Endothelial cell of umbilical vein (primary cell): ENCODE results near the gene IGF2R. TPM values are rescaled to one million over a fixed set of nuclear protein-coding genes. Genes with fewer than 3 reads are reported as not detected.

ENCODE experiments used
- BruUV-seq: library from RNA; stranded (reverse); fragments of 400-500 nt; replicated peaks from 2 replicates; lab custom pipeline; 2021; lab: Mats Ljungman, UMichigan
- CTCF ChIA-PET: fragments of 300-600, 350-600 bp; sonication (Branson Sonifier 250); formaldehyde crosslinking; loops from one replicate; lab custom pipeline; 2021; ENCODE audit warnings: antibody characterized with exemption, inconsistent platforms; lab: Charles Lee
- POLR2A ChIA-PET: fragments of 300-600, 350-600 bp; sonication (Branson Sonifier 250); formaldehyde crosslinking; loops from one replicate; lab custom pipeline; 2021; ENCODE audit warnings: antibody characterized with exemption, inconsistent platforms; lab: Charles Lee
- DNase-seq: peaks from one replicate; pipeline ENCODE4 v3.0.0-alpha.2; 2011; ENCODE audit warnings: low read depth, low spot score
- FAIRE-seq: peaks from 2 replicates; lab custom pipeline; 2011; peaks lifted over from hg19 to GRCh38; lab: Jason Lieb, UNC
- H2AFZ ChIP-seq: 2 replicates; pipeline ENCODE4 v1.6.0; 2012; ENCODE audit warnings: low read depth, low read length, control low read depth, inconsistent platforms
- H3K27ac ChIP-seq: 2 replicates; pipeline ENCODE4 v1.5.1; 2011; ENCODE audit warnings: low read depth, mild to moderate bottlenecking, control low read depth, low read length, moderate library complexity; ENCODE audit not compliant: insufficient read depth
- H3K27me3 ChIP-seq, 2 experiments: 2 replicates each; pipeline versions ENCODE4 v1.6.0 to v1.6.1; 2011; ENCODE audit warnings: low read length in 2 of 2, mixed read lengths in 1 of 2; ENCODE audit not compliant: control insufficient read depth in 2 of 2, insufficient read depth in 2 of 2
- H3K36me3 ChIP-seq, 2 experiments: 2 replicates in 1 of 2; 3 replicates in 1 of 2; pipeline ENCODE4 v1.5.1; 2011; ENCODE audit warnings: low read length in 2 of 2, mild to moderate bottlenecking in 1 of 2, moderate library complexity in 1 of 2; ENCODE audit not compliant: control insufficient read depth in 2 of 2, insufficient read depth in 2 of 2; ENCODE audit errors: extremely low read depth in 1 of 2
- H3K4me1 ChIP-seq: 3 replicates; pipeline ENCODE4 v1.5.1; 2011; ENCODE audit warnings: mild to moderate bottlenecking, low read length; ENCODE audit not compliant: control insufficient read depth, insufficient read depth; ENCODE audit errors: extremely low read depth
- H3K4me2 ChIP-seq: 2 replicates; pipeline ENCODE4 v1.6.1; 2011; ENCODE audit warnings: low read length, control low read depth, mixed read lengths; ENCODE audit not compliant: insufficient read depth
- H3K4me3 ChIP-seq, 3 experiments: fragments of 200-600 bp in 1 of 3; sonication (generic), shearing (Covaris generic) in 1 of 3; replicated peaks in 1 of 3; 2 replicates each; pipeline ENCODE4 v1.5.1; 2011 to 2016; ENCODE audit warnings: control low read depth in 3 of 3, low read length in 3 of 3, mild to moderate bottlenecking in 2 of 3, inconsistent platforms in 1 of 3, low read depth in 1 of 3, moderate library complexity in 1 of 3; ENCODE audit not compliant: insufficient read depth in 1 of 3
- H3K79me2 ChIP-seq: 2 replicates; pipeline ENCODE4 v1.6.0; 2012; ENCODE audit warnings: low read length, inconsistent platforms; ENCODE audit not compliant: control insufficient read depth, insufficient read depth
- H3K9ac ChIP-seq: replicated peaks from 2 replicates; pipeline ENCODE3; 2011; ENCODE audit warnings: low read length, control low read depth; ENCODE audit not compliant: insufficient read depth; ENCODE audit errors: extremely low read depth
- H3K9me1 ChIP-seq: replicated peaks from 3 replicates; pipeline ENCODE4 v1.6.0; 2011; ENCODE audit warnings: mild to moderate bottlenecking, low read length; ENCODE audit not compliant: control insufficient read depth, insufficient read depth; ENCODE audit errors: extremely low read depth
- H3K9me3 ChIP-seq: replicated peaks from 2 replicates; pipeline ENCODE4 v1.5.1; 2012; ENCODE audit warnings: low read length, inconsistent platforms; ENCODE audit not compliant: control insufficient read depth, insufficient read depth
- H4K20me1 ChIP-seq: replicated peaks from 2 replicates; pipeline ENCODE3; 2011; ENCODE audit warnings: mild to moderate bottlenecking, low read length; ENCODE audit not compliant: control insufficient read depth, insufficient read depth; ENCODE audit errors: extremely low read depth
- CTCF ChIP-seq, 2 donors: IDR thresholded peaks; 1 replicate in 1 of 2; 2 replicates in 1 of 2; pipeline ENCODE4 v1.5.1; 2011; ENCODE audit warnings: low read length in 2 of 2, mild to moderate bottlenecking in 2 of 2, moderate library complexity in 2 of 2, control low read depth in 1 of 2, inconsistent platforms in 1 of 2, low read depth in 1 of 2; ENCODE audit not compliant: insufficient read depth in 1 of 2; ENCODE audit errors: extremely low read depth in 1 of 2
- EZH2 ChIP-seq: IDR thresholded peaks from 2 replicates; pipeline ENCODE4 v1.6.1; 2012; ENCODE audit warnings: borderline replicate concordance, low read depth, mild to moderate bottlenecking, moderate library complexity, low read length, inconsistent platforms; ENCODE audit not compliant: severe bottlenecking
- FOS ChIP-seq: IDR thresholded peaks from 2 replicates; pipeline ENCODE4 v1.6.1; 2011; ENCODE audit warnings: mild to moderate bottlenecking, low read length, moderate library complexity, borderline replicate concordance; ENCODE audit not compliant: insufficient read depth
- GATA2 ChIP-seq: IDR thresholded peaks from 2 replicates; pipeline ENCODE4 v1.7.0; 2011; ENCODE audit warnings: low read depth, mild to moderate bottlenecking, moderate library complexity, mixed read lengths, low read length; ENCODE audit not compliant: insufficient read length, insufficient read depth
- JUN ChIP-seq: IDR thresholded peaks from 2 replicates; pipeline ENCODE4 v1.6.1; 2011; ENCODE audit warnings: borderline replicate concordance, low read depth; ENCODE audit not compliant: insufficient read length, insufficient read depth
- MYC ChIP-seq: IDR thresholded peaks from one replicate; pipeline ENCODE4 v1.6.1; 2011; ENCODE audit warnings: mild to moderate bottlenecking, low read depth, low read length
- POLR2A ChIP-seq: IDR thresholded peaks from 2 replicates; pipeline ENCODE4 v1.6.1; 2012; ENCODE audit warnings: low read depth, mild to moderate bottlenecking, control low read depth, low read length
- POLR2AphosphoS5 ChIP-seq: IDR thresholded peaks from 2 replicates; pipeline ENCODE4 v1.6.1; 2012; ENCODE audit warnings: low read depth, mild to moderate bottlenecking, control low read depth, low read length, moderate library complexity; ENCODE audit not compliant: insufficient read depth
- dilution Hi-C: fragments of 300-500 bp; cut with MboI; formaldehyde crosslinking; loops from one replicate; pipeline ENCODE4 v1.15.0; 2019; ENCODE audit warnings: low sequenced_read_pairs; ENCODE audit not compliant: extremely low pct_ligation_motif_present
- intact Hi-C: fragments of 100-400 bp; cut with micrococcal nuclease; formaldehyde crosslinking; loops from one replicate; pipeline ENCODE4 v1.10.0; 2022
- polyA plus RNA-seq, 4 experiments: library from polyadenylated mRNA; depleted of rRNA in 3 of 4; stranded (reverse) in 3 of 4; unstranded in 1 of 4; fragments of >200 nt; gene quantifications; 2 replicates each; pipeline versions ENCODE4 v1.2.1 to v1.2.3, GENCODE V29; 2011 to 2012; ENCODE audit warnings: missing spikeins in 1 of 4
- total RNA-seq: library from RNA; stranded (reverse); gene quantifications from 2 replicates; pipeline ENCODE4 v1.2.3, GENCODE V29; 2021
- TF ChIP-seq, protein P1 (sequence below): IDR thresholded peaks from 2 replicates; pipeline ENCODE4 v1.6.1; 2011; ENCODE audit not compliant: insufficient read depth, insufficient read length

The IGF2R gene
- total and polyA plus RNA-seq, 2 donors (not counting 3 experiments of a cell fraction or from before 2014, with no cell fraction given), result 16.3 to 60.2 TPM

DNA sequence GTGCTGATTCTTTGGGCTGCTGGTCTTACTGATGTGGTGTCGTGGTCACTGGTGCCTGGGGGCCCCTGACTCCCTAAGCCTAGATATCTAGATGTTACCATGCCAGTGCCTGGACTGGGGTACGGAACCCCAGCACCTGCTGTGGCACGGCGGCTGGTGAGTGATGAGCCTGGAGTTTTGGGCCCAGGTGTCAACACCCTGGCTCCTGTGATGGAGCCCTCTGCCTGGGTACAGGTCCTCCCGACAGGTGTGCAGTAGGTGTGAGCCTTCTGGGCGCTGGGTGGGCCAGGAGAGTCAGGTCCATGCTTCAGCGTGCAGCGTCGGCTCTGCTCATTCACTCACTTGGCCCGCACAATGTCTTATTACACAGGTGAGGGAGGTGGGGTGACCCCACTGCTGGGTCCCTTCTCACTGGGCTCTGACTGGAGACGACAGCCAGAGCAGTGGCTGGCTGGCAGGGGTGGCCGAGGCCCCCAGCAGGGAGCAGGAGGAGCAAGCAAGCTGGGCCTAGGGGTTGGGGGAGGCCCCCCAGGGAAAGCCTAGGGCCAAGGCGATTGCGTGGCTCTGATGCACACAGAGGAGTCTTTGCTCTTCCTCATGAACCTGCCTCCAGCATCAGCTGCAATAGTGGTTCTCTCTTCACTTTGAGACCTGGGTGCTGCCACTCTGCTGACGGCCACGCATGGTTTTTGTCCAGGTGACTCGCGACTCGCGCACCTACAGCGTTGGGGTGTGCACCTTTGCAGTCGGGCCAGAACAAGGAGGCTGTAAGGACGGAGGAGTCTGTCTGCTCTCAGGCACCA lies 110.2 kb downstream of the IGF2R start:
- no peak for DNase-seq
- H3K9ac ChIP-seq, result no peak overlapping the region
- peaks cover 0 to 24% of the 10 kb centered on the region in 2 experiments for H3K36me3 ChIP-seq
- no peak overlapping the region for H3K4me2 ChIP-seq
- intact Hi-C loops (no loop called here), dilution Hi-C loops (no loop called here)
- no peak for FAIRE-seq
- no peaks in the 10 kb centered on the region for H3K9me1 ChIP-seq
- H3K4me1 ChIP-seq, result no peaks in the 10 kb centered on the region
- POLR2A ChIA-PET, result no interaction called here
- H3K79me2 ChIP-seq, result no peaks in the 10 kb centered on the region
- no peak for TF ChIP-seq MYC
- no peak for TF ChIP-seq POLR2A
- TF ChIP-seq POLR2AphosphoS5, result no peak
- TF ChIP-seq, protein P1, sequence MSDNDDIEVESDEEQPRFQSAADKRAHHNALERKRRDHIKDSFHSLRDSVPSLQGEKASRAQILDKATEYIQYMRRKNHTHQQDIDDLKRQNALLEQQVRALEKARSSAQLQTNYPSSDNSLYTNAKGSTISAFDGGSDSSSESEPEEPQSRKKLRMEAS, result no peak
- no peak for TF ChIP-seq GATA2
- no peak for TF ChIP-seq EZH2
- no peak for TF ChIP-seq CTCF (IDR thresholded peaks at IDR 0.05; ENCODE audit: extremely low read depth in 1 of 2, insufficient read depth in 1 of 2, low read depth in 1 of 2, low read length in 2 of 2)
- no peak for TF ChIP-seq FOS
- no peak for TF ChIP-seq JUN
- H3K27me3 ChIP-seq, result no peaks in the 10 kb centered on the region
- H3K9me3 ChIP-seq, result no peaks in the 10 kb centered on the region
- no peak overlapping the region for H3K27ac ChIP-seq
- H4K20me1 ChIP-seq, result no peaks in the 10 kb centered on the region
- H3K4me3 ChIP-seq, result no peak overlapping the region
- BruUV-seq, result no TSS peak
- no peak overlapping the region for H2AFZ ChIP-seq
- CTCF ChIA-PET, result interaction anchor here (1.2 kb wide), 1 partner anchor 9 kb away, joined by 5 read pairs; no protein-coding TSS in a partner anchor
